ENCODE measurements around the gene CLEC3A. TPM values are rescaled to one million over a fixed set of nuclear protein-coding genes. Genes with fewer than 3 reads are reported as not detected.
A peak's percentile ranks its signal among the peaks of the same experiment; 100 is the strongest.

Gene CLEC3A
- total RNA-seq, 1 experiment from 2014 or later, result not detected

DNA sequence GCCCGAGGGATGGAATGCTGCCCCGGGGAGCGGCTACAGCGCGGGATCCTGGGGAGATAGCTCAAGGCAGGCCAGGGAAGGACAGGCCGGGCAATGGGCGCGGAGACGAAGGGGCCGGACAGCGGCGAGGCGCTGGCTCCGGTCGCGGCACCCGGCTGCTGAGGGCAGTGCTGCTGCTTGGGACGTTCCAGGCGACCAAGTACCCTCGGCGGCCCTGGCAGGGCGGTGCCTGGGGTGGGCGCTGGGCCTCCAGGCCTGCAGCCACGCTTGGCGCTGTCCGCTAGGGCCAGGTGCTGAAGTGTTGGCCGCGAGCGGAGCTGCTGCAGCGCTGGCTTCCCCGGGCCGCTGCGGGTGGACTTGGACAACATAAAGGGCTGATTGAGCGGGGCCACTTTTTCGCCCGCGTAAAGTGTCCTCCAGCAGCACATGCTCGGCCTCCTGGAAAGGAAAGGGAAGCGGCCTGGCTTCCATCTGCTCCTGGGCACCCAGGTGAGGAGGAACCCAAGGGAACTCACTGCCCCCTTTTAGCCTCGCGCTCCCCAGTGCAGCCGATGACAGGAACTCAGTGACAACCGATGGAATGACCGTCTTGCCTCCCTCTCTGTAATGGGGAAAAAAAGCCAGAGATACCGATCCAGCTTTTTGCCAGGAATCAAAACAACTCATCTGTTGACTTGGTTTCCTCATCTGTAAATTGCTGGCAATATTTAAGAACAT is 23.7 kb downstream of the CLEC3A start:
- no peak overlapping the region for H2AFZ ChIP-seq (ENCODE audit: low read depth, low read length, poor library complexity, severe bottlenecking)
- no peak overlapping the region for H3K4me3 ChIP-seq (replicated peaks in 1 of 2; ENCODE audit: low read depth in 1 of 2, low read length in 2 of 2)
- no peaks in the 10 kb centered on the region; the same call in 1 of the 2 replicates for H4K20me1 ChIP-seq (ENCODE audit: insufficient read depth)
- no peak overlapping the region for H3K27ac ChIP-seq (ENCODE audit: low read depth, low read length)
- no peak for DNase-seq (ENCODE audit: low read depth, low spot score)
- no TSS peak for BruUV-seq (replicated peaks)
- TF ChIP-seq MAX (IDR thresholded peaks at IDR 0.05), result no peak
- TF ChIP-seq, protein P1, sequence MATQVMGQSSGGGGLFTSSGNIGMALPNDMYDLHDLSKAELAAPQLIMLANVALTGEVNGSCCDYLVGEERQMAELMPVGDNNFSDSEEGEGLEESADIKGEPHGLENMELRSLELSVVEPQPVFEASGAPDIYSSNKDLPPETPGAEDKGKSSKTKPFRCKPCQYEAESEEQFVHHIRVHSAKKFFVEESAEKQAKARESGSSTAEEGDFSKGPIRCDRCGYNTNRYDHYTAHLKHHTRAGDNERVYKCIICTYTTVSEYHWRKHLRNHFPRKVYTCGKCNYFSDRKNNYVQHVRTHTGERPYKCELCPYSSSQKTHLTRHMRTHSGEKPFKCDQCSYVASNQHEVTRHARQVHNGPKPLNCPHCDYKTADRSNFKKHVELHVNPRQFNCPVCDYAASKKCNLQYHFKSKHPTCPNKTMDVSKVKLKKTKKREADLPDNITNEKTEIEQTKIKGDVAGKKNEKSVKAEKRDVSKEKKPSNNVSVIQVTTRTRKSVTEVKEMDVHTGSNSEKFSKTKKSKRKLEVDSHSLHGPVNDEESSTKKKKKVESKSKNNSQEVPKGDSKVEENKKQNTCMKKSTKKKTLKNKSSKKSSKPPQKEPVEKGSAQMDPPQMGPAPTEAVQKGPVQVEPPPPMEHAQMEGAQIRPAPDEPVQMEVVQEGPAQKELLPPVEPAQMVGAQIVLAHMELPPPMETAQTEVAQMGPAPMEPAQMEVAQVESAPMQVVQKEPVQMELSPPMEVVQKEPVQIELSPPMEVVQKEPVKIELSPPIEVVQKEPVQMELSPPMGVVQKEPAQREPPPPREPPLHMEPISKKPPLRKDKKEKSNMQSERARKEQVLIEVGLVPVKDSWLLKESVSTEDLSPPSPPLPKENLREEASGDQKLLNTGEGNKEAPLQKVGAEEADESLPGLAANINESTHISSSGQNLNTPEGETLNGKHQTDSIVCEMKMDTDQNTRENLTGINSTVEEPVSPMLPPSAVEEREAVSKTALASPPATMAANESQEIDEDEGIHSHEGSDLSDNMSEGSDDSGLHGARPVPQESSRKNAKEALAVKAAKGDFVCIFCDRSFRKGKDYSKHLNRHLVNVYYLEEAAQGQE (IDR thresholded peaks at IDR 0.05; ENCODE audit: low read depth), result peak; percentile 65
- H3K79me2 ChIP-seq (ENCODE audit: insufficient read depth, low read length), result no peaks in the 10 kb centered on the region
- RAD21 ChIA-PET (ENCODE audit: low non-redundant PET in 1 of 2, low total read pairs in 2 of 2, uncharacterized antibody in 2 of 2, unreplicated experiment in 2 of 2), result no interaction called here
- peaks cover 27% of the 10 kb centered on the region for H3K27me3 ChIP-seq (ENCODE audit: insufficient read depth, low read length)
- H3K4me2 ChIP-seq (ENCODE audit: low read length), result no peak overlapping the region
- no peaks in the 10 kb centered on the region for H3K4me1 ChIP-seq (ENCODE audit: control insufficient read depth in 1 of 2, insufficient read depth in 2 of 2, low read length in 2 of 2)
- intact Hi-C loops (cut with micrococcal nuclease), result no loop called here
- POLR2A ChIA-PET, result no interaction called here
- no peaks in the 10 kb centered on the region for H3K9me3 ChIP-seq (ENCODE audit: control insufficient read depth in 1 of 2, insufficient read depth in 1 of 2, low read depth in 1 of 2, low read length in 2 of 2)
- no peaks in the 10 kb centered on the region for H3K9me2 ChIP-seq (ENCODE audit: insufficient read depth)
- CTCF ChIA-PET, result no interaction called here
- ATAC-seq, result no peak
- no peaks in the 10 kb centered on the region for H3K36me3 ChIP-seq (ENCODE audit: control insufficient read depth in 1 of 2, insufficient read depth in 2 of 2, low read length in 2 of 2)
- no peak overlapping the region for H3K9ac ChIP-seq (ENCODE audit: low read length)

- H3K4me2 ChIP-seq (ENCODE audit: low read length), result no peak overlapping the region
- H4K20me1 ChIP-seq (ENCODE audit: insufficient read depth), result no peaks in the 10 kb centered on the region; the same call in 1 of the 2 replicates
- BruUV-seq (replicated peaks), result no TSS peak
- no peaks in the 10 kb centered on the region for H3K9me3 ChIP-seq (ENCODE audit: control insufficient read depth in 1 of 2, insufficient read depth in 1 of 2, low read depth in 1 of 2, low read length in 2 of 2)
- ChIA-PET RAD21 (ENCODE audit: low non-redundant PET in 1 of 2, low total read pairs in 2 of 2, uncharacterized antibody in 2 of 2, unreplicated experiment in 2 of 2) (no interaction called here), POLR2A (no interaction called here), CTCF (no interaction called here)
- DNase-seq (ENCODE audit: low read depth, low spot score) (no peak), ATAC-seq (no peak)
- H3K9me2 ChIP-seq (ENCODE audit: insufficient read depth), result no peaks in the 10 kb centered on the region
- no peaks in the 10 kb centered on the region for H3K4me1 ChIP-seq (ENCODE audit: control insufficient read depth in 1 of 2, insufficient read depth in 2 of 2, low read length in 2 of 2)
- no peak overlapping the region for H3K27ac ChIP-seq (ENCODE audit: low read depth, low read length)
- TF ChIP-seq EZH2phosphoT487 (IDR thresholded peaks at IDR 0.05; ENCODE audit: borderline replicate concordance), result no peak
- no peaks in the 10 kb centered on the region for H3K79me2 ChIP-seq (ENCODE audit: insufficient read depth, low read length)
- H3K9ac ChIP-seq (ENCODE audit: low read length), result no peak overlapping the region
- H2AFZ ChIP-seq (ENCODE audit: low read depth, low read length, poor library complexity, severe bottlenecking), result no peak overlapping the region
- intact Hi-C loops (cut with micrococcal nuclease), result no loop called here
- H3K4me3 ChIP-seq (replicated peaks in 1 of 2; ENCODE audit: low read depth in 1 of 2, low read length in 2 of 2), result no peak overlapping the region
- H3K27me3 ChIP-seq (ENCODE audit: insufficient read depth, low read length), result peaks cover 17% of the 10 kb centered on the region
- H3K36me3 ChIP-seq (ENCODE audit: control insufficient read depth in 1 of 2, insufficient read depth in 2 of 2, low read length in 2 of 2), result no peaks in the 10 kb centered on the region
Observed at GRCh38 chr16:78048319-78048718, 26.0 kb downstream of the CLEC3A start.
